Spleen (tissue), 7 donors: Measurements from ENCODE around the gene ADAP1.

Experiments used
- CTCF ChIP-seq, 11 experiments: fragments of 200-600 bp in 7 of 11; fragments of 450-650 bp in 4 of 11; sonication (generic) in 4 of 11; IDR thresholded peaks in 8 of 11; conservative IDR thresholded peaks in 3 of 11; 1 replicate in 7 of 11; 2 replicates in 4 of 11; pipeline versions ENCODE4 v1.4.0 to v1.8.0; 2016 to 2021; ENCODE audit warnings: antibody characterized with exemption in 11 of 11, inconsistent platforms in 4 of 11, mild to moderate bottlenecking in 1 of 11
- POLR2A ChIP-seq, 3 donors: fragments of 450-650 bp; IDR thresholded peaks; one replicate each; pipeline ENCODE4 v1.5.1; 2017; ENCODE audit warnings: antibody characterized with exemption in 3 of 3, mild to moderate bottlenecking in 1 of 3
- POLR2AphosphoS5 ChIP-seq, 3 donors: sonication (generic); formaldehyde crosslinking; IDR thresholded peaks; one replicate each; pipeline ENCODE4 v1.5.1; 2017; ENCODE audit warnings: antibody characterized with exemption in 3 of 3
- donor health status: DM: no; HTN: no; CAD: no; lungs with moderate emphysema.
- donor health status: DM: no; HTN: no; CAD: no.
- donor health status: DM: no; HTN: no; CAD: no.

GRCh38 chr7:877312-878232 lies 76.9 kb downstream of the ADAP1 start:
- TF ChIP-seq CTCF (IDR thresholded peaks at IDR 0.05 in 8 of 11, conservative IDR thresholded peaks at IDR 0.05 in 3 of 11) (no peak), POLR2AphosphoS5 (IDR thresholded peaks at IDR 0.05) (peak in 1 of 3 donors; percentile 33), POLR2A (IDR thresholded peaks at IDR 0.05) (no peak)
